Measurements from ENCODE around the gene HTN3.

DNA sequence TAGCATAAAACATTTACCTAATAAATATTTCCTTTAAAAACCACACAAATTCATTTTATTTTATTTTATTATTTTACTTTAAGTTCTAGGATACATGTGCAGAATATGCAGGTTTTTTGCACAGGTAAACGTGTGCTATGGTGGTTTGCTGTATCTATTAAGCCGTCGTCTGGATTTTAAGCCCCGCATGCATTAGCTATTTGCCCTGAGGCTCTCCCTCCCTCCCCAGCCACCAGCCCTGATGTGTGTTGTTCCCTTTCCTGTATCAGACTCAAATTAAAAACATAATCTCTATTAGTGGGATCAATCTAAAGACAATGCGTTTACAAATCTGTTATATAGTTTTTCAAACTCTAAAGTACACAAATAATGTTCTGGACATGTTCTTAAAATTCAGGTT, 1.2 kb upstream of the HTN3 start:
- TF ChIP-seq POLR2A (IDR thresholded peaks at IDR 0.05; ENCODE audit: low read depth, low read length): no peak
- no peak for TF ChIP-seq TAF1 (IDR thresholded peaks at IDR 0.05; ENCODE audit: low read depth, low read length)
- TF ChIP-seq POLR2AphosphoS5 (IDR thresholded peaks at IDR 0.05; ENCODE audit: low read depth, low read length): no peak
